ENCODE measurements around the gene PLXDC1. TPM values are rescaled to one million over a fixed set of nuclear protein-coding genes. Genes with fewer than 3 reads are reported as not detected.

PLXDC1 gene
- total and polyA plus RNA-seq, 4 donors: 1.7 to 39.1 (median 4.8) TPM

DNA sequence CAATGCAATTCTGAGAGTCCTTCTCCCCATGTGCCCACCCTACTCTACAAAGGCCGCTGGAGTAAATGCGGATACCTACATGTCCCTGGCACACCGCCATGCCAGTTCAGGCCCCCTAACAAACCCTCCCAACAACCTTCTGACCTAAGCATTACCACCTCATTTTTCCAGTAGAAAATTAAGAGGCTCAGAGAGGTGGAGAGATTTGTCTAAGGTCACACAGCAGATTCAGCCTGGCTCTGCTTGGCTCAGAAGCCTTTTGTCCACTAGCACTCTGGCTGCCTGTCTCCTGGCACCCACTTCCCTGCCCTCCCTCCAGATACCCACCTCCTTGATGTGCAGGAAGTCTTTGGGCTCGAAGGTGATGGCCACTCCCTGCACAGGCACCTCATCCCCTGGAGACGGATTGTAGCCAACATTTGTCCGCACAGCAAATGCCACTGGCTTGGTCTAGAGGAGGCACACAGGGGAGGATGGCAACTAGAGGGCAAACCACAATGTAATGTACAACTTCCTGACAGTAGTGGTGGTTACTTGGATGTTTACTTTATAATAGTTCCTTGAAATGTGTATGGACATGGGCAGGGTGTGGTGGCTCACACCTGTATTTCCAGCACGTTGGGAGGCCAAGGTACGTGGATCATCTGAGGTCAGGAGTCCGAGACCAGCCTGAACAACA lies 35.9 kb upstream of the PLXDC1 start:
- no peak for DNase-seq
- Histone ChIP-seq H3K4me3 (ENCODE audit: low read length in 2 of 2) (no peak overlapping the region), H3K9me3 (ENCODE audit: control insufficient read depth, low read length) (no peaks in the 10 kb centered on the region), H3K27ac (ENCODE audit: low read depth in 1 of 2, low read length in 2 of 2) (no peak overlapping the region), H3K4me1 (ENCODE audit: control insufficient read depth in 1 of 2, insufficient read depth in 2 of 2, low read length in 2 of 2) (no peaks in the 10 kb centered on the region), H3K27me3 (ENCODE audit: control insufficient read depth in 1 of 2, insufficient read depth in 2 of 2, low read length in 1 of 2) (no peaks in the 10 kb centered on the region), H3K36me3 (ENCODE audit: control insufficient read depth in 1 of 2, insufficient read depth in 2 of 2, low read length in 1 of 2) (peaks cover 0 to 10% of the 10 kb centered on the region in 2 donors)
- ATAC-seq (ENCODE audit: low FRiP score): no peak
- 89% methylated on average over 9 of the region's 9 CpGs for whole genome bisulfite sequencing, 2 donors
- intact Hi-C loops (cut with DNase I): no loop called here

DNA sequence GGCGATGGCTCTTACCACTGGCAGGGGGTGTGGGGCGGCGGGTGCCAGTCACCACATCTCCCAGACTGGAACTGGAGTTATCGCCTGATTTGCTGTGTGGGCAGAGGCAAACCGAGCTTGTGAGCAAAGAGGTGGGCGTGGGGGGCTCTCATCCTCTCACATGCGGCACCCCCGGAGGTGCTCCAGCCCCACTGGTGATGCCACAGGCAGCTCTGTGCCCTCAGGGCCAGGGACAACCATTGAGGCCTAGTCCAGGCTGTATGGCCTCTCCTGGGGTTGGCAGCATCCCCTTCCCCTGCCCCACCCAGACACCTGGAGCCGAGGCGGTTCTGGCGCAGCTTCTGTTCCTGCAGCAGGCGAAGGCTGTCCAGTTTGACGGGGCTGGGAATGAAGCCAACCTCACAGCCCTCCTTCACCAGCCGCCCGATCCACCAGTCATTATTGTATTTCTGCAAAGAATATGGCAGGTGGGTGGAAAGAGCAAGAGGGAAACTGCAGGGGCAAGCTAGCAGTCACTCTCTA lies 35.1 kb upstream of the PLXDC1 start:
- ATAC-seq (ENCODE audit: low FRiP score): no peak

DNA sequence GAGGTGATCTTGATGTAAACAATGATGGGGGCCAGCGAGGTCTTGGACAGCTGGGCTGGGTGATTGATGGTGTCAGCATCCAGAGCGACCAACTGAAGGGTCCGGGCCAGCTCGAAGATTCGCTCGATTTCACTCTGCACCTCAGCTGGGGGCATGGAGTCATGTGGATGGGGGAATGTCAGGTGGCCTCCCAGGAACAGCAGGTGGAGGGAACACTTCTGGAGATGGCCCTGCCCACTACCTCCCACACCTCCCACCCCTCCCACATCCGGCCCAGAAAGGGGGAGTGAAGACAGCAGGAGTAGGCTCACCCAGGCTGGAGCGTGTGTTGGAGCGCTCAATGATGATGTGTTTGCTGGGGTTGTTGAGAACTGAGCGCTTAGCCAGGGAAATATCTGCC lies 32.3 kb upstream of the PLXDC1 start:
- ATAC-seq (ENCODE audit: low FRiP score) (no peak), DNase-seq (no peak)
- H3K4me1 ChIP-seq (ENCODE audit: control insufficient read depth in 1 of 2, insufficient read depth in 2 of 2, low read length in 2 of 2): no peaks in the 10 kb centered on the region
- 83 to 89% methylated on average over 10 of the region's 10 CpGs for WGBS, 2 donors
- intact Hi-C loops (cut with DNase I): no loop called here
- H3K27ac ChIP-seq (ENCODE audit: low read depth in 1 of 2, low read length in 2 of 2): no peak overlapping the region
- H3K9me3 ChIP-seq (ENCODE audit: control insufficient read depth, low read length): no peaks in the 10 kb centered on the region
- no peak overlapping the region for H3K4me3 ChIP-seq (ENCODE audit: low read length in 2 of 2)
- no peaks in the 10 kb centered on the region for H3K27me3 ChIP-seq (ENCODE audit: control insufficient read depth in 1 of 2, insufficient read depth in 2 of 2, low read length in 1 of 2)
- peaks cover 0 to 12% of the 10 kb centered on the region in 2 donors for H3K36me3 ChIP-seq (ENCODE audit: control insufficient read depth in 1 of 2, insufficient read depth in 2 of 2, low read length in 1 of 2)

More for the DNA sequence above, 35.1 kb upstream of the PLXDC1 start:
- no peak overlapping the region for H3K27ac ChIP-seq (ENCODE audit: low read depth in 1 of 2, low read length in 2 of 2)
- H3K4me3 ChIP-seq (ENCODE audit: low read length in 2 of 2): no peak overlapping the region
- DNase-seq: no peak
- H3K4me1 ChIP-seq (ENCODE audit: control insufficient read depth in 1 of 2, insufficient read depth in 2 of 2, low read length in 2 of 2): no peaks in the 10 kb centered on the region
- peaks cover 0 to 10% of the 10 kb centered on the region in 2 donors for H3K36me3 ChIP-seq (ENCODE audit: control insufficient read depth in 1 of 2, insufficient read depth in 2 of 2, low read length in 1 of 2)
- H3K9me3 ChIP-seq (ENCODE audit: control insufficient read depth, low read length): no peaks in the 10 kb centered on the region
- intact Hi-C loops (cut with DNase I): no loop called here
- WGBS, 2 donors: 80 to 84% methylated on average over 15 of the region's 15 CpGs
- H3K27me3 ChIP-seq (ENCODE audit: control insufficient read depth in 1 of 2, insufficient read depth in 2 of 2, low read length in 1 of 2): no peaks in the 10 kb centered on the region

DNA sequence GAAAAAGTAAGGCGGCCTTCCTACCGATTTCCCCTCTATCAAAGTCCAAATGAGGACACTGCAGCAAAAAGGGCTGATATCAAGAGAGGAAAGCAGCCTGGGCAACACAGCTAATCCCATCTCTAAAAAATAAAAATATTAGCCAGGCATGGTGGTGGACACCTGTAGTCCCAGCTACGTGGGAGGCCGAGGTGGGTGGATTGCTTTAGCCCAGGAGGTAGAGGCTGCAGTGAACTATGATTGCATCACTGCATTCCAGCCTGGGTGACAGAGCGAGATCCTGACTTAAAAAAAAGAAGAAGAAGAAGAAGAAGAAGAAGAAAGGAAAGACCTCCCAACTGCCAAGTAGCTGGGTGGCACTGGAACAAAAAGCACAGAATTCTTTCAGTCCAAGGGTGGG lies 31.6 kb upstream of the PLXDC1 start:
- H3K27ac ChIP-seq (ENCODE audit: low read depth in 1 of 2, low read length in 2 of 2): no peak overlapping the region
- no peaks in the 10 kb centered on the region for H3K9me3 ChIP-seq (ENCODE audit: control insufficient read depth, low read length)
- 88 to 93% methylated on average over 5 of the region's 5 CpGs for WGBS, 2 donors
- DNase-seq (no peak), ATAC-seq (ENCODE audit: low FRiP score) (no peak)
- peaks cover 0 to 12% of the 10 kb centered on the region in 2 donors for H3K36me3 ChIP-seq (ENCODE audit: control insufficient read depth in 1 of 2, insufficient read depth in 2 of 2, low read length in 1 of 2)
- no peak overlapping the region for H3K4me3 ChIP-seq (ENCODE audit: low read length in 2 of 2)
- intact Hi-C loops (cut with DNase I): no loop called here
- H3K27me3 ChIP-seq (ENCODE audit: control insufficient read depth in 1 of 2, insufficient read depth in 2 of 2, low read length in 1 of 2): no peaks in the 10 kb centered on the region
- no peaks in the 10 kb centered on the region for H3K4me1 ChIP-seq (ENCODE audit: control insufficient read depth in 1 of 2, insufficient read depth in 2 of 2, low read length in 2 of 2)

DNA sequence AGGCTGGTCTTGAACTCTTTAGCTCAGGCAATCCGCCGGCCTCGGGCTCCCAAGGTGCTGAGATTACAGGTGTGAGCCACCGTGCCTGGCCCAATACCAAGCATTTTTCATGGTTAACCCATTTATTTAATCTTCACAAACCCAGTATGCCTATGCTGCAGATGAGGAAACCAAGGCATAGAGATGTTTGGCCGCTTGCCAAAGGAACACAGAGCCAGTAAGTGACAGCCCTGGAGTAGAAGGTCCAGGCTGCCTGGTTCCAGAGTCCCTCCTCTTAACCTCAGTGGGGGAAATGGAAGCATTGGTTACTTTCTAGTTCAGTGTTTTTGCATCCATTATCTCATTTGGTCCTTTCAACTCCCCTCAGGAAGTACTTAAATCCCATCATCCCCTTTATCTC lies 29.9 kb upstream of the PLXDC1 start:
- peaks cover 0 to 6% of the 10 kb centered on the region in 2 donors for H3K36me3 ChIP-seq (ENCODE audit: control insufficient read depth in 1 of 2, insufficient read depth in 2 of 2, low read length in 1 of 2)
- no peak overlapping the region for H3K27ac ChIP-seq (ENCODE audit: low read depth in 1 of 2, low read length in 2 of 2)
- H3K4me3 ChIP-seq (ENCODE audit: low read length in 2 of 2): no peak overlapping the region
- 75 to 77% methylated on average over 5 of the region's 5 CpGs for whole genome bisulfite sequencing, 2 donors
- H3K9me3 ChIP-seq (ENCODE audit: control insufficient read depth, low read length): no peaks in the 10 kb centered on the region
- ATAC-seq (ENCODE audit: low FRiP score) (no peak), DNase-seq (no peak)
- intact Hi-C loops (cut with DNase I): no loop called here
- H3K27me3 ChIP-seq (ENCODE audit: control insufficient read depth in 1 of 2, insufficient read depth in 2 of 2, low read length in 1 of 2): no peaks in the 10 kb centered on the region
- H3K4me1 ChIP-seq (ENCODE audit: control insufficient read depth in 1 of 2, insufficient read depth in 2 of 2, low read length in 2 of 2): no peaks in the 10 kb centered on the region

DNA sequence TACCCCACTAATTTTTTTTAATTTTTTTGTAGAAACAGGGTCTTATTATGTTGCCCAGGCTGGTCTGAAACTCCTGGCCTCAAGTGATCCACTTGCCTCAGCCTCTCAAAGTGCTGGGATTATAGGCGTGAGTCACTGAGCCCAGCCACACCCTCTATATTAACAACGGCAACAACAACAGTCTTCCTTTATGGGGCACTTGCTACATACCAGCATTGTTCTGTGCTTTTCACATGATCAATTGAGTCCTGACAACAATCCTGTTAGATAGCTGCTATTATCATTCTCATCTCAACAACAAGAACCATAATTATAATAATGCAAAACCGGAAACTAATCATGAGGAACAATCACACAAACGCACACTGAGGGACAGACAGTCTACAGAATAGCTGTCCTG lies 27.1 kb upstream of the PLXDC1 start:
- DNase-seq (no peak), ATAC-seq (ENCODE audit: low FRiP score) (no peak)
- no peaks in the 10 kb centered on the region for H3K4me1 ChIP-seq (ENCODE audit: control insufficient read depth in 1 of 2, insufficient read depth in 2 of 2, low read length in 2 of 2)
- H3K9me3 ChIP-seq (ENCODE audit: control insufficient read depth, low read length): no peaks in the 10 kb centered on the region
- H3K27me3 ChIP-seq (ENCODE audit: control insufficient read depth in 1 of 2, insufficient read depth in 2 of 2, low read length in 1 of 2): no peaks in the 10 kb centered on the region
- H3K27ac ChIP-seq (ENCODE audit: low read depth in 1 of 2, low read length in 2 of 2): no peak overlapping the region
- no peak overlapping the region for H3K4me3 ChIP-seq (ENCODE audit: low read length in 2 of 2)
- 68% methylated on average over 4 of the region's 4 CpGs for WGBS, 2 donors
- peaks cover 0 to 2% of the 10 kb centered on the region in 2 donors for H3K36me3 ChIP-seq (ENCODE audit: control insufficient read depth in 1 of 2, insufficient read depth in 2 of 2, low read length in 1 of 2)
- intact Hi-C loops (cut with DNase I): no loop called here

DNA sequence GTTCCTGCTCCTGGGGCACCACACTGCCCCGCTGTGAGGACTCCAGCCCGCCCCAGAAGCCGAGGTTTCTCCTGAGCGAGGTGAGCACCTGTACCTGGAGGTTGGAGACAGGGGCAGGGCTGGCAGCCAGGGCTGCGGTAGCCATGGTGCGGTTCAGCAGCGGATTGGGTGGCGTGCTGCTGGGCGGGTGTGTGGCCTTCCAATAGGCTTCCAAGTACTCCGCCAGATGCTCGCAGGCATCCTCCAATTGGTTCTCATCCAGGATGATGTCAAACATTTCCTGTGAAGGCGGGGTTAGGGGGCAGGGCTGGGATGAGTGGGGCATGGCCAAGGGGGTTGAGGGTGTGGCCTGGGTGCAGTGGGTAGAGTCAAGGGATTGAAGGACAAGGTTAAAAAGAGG lies 25.8 kb upstream of the PLXDC1 start:
- intact Hi-C loops (cut with DNase I): no loop called here
- DNase-seq: no peak
- Histone ChIP-seq H3K4me1 (ENCODE audit: control insufficient read depth in 1 of 2, insufficient read depth in 2 of 2, low read length in 2 of 2) (no peaks in the 10 kb centered on the region), H3K4me3 (ENCODE audit: low read length in 2 of 2) (no peak overlapping the region), H3K27ac (ENCODE audit: low read depth in 1 of 2, low read length in 2 of 2) (no peak overlapping the region), H3K36me3 (ENCODE audit: control insufficient read depth in 1 of 2, insufficient read depth in 2 of 2, low read length in 1 of 2) (peaks cover 0 to 2% of the 10 kb centered on the region in 2 donors), H3K9me3 (ENCODE audit: control insufficient read depth, low read length) (no peaks in the 10 kb centered on the region), H3K27me3 (ENCODE audit: control insufficient read depth in 1 of 2, insufficient read depth in 2 of 2, low read length in 1 of 2) (no peaks in the 10 kb centered on the region)
- ATAC-seq (ENCODE audit: low FRiP score): no peak
- 63 to 75% methylated on average over 12 of the region's 12 CpGs for WGBS, 2 donors

DNA sequence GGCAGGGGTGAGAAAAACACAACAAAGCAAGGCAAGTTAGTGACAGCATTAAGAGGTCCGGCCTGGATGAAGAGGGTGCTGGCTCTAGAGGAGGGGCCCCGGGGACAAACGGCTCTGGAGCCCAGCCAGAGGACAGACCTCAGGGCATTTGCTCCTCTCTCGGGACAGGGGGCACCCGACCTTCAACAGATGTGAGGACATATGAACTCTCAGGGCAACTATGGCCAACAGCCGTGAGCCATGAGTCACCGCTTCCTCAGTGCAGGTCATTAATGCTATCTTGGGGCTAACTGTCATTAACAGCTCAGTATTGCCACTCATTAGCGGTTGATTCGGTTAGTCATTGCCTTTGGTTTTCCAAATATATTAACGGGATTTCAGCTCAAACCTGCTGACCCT lies 24.3 kb upstream of the PLXDC1 start:
- H3K27me3 ChIP-seq (ENCODE audit: control insufficient read depth in 1 of 2, insufficient read depth in 2 of 2, low read length in 1 of 2): no peaks in the 10 kb centered on the region
- no peaks in the 10 kb centered on the region for H3K36me3 ChIP-seq (ENCODE audit: control insufficient read depth in 1 of 2, insufficient read depth in 2 of 2, low read length in 1 of 2)
- DNase-seq (no peak), ATAC-seq (ENCODE audit: low FRiP score) (no peak)
- intact Hi-C loops (cut with DNase I): no loop called here
- H3K9me3 ChIP-seq (ENCODE audit: control insufficient read depth, low read length): no peaks in the 10 kb centered on the region
- no peak overlapping the region for H3K4me3 ChIP-seq (ENCODE audit: low read length in 2 of 2)
- 67 to 69% methylated on average over 10 of the region's 10 CpGs for WGBS, 2 donors
- no peak overlapping the region for H3K27ac ChIP-seq (ENCODE audit: low read depth in 1 of 2, low read length in 2 of 2)
- H3K4me1 ChIP-seq (ENCODE audit: control insufficient read depth in 1 of 2, insufficient read depth in 2 of 2, low read length in 2 of 2): no peaks in the 10 kb centered on the region

DNA sequence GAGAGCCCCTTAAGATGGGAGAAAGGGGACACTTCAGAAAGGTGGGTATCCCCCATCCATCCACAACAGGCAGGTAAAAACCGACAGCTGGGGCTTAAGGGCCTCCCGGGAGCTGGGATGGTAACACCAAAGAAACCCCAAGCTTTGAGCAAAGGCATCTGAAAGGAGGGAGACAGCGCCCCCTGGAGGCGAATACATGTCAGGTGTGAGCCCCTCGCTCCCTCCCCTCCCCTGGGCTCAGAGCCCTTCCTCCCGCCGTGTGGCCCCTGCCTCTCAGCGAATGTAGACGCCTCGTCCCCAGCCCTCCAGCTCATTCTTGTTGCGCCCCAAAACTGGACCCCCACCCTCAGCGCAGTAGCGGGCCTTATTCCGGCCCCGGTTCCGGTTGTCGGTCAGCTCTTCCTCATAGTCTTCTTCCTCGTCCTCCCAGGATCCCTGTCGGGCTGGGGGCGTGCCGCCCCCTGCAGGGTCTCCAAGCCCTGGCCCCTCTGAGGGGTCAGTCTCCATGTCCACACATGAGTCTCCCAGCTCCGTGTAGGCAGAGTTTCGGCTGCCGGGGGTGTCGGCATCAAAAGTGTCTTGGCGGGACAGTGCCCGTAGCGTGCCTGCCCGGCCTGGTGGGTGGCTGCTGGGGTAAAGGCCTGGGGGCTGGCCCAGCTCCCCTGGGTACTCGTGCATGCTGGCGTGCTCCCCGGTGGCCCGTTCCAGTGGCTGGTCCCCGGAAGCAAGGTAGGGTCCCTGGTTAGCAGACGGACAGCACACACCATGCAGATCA lies 23.7 kb upstream of the PLXDC1 start:
- Histone ChIP-seq H3K9me3 (ENCODE audit: control insufficient read depth, low read length) (no peaks in the 10 kb centered on the region), H3K4me1 (ENCODE audit: control insufficient read depth in 1 of 2, insufficient read depth in 2 of 2, low read length in 2 of 2) (no peaks in the 10 kb centered on the region), H3K27ac (ENCODE audit: low read depth in 1 of 2, low read length in 2 of 2) (no peak overlapping the region), H3K27me3 (ENCODE audit: control insufficient read depth in 1 of 2, insufficient read depth in 2 of 2, low read length in 1 of 2) (no peaks in the 10 kb centered on the region), H3K4me3 (ENCODE audit: low read length in 2 of 2) (no peak overlapping the region), H3K36me3 (ENCODE audit: control insufficient read depth in 1 of 2, insufficient read depth in 2 of 2, low read length in 1 of 2) (no peaks in the 10 kb centered on the region)
- intact Hi-C loops (cut with DNase I): no loop called here
- ATAC-seq (ENCODE audit: low FRiP score) (peak; percentile 82), DNase-seq (peak; percentile 86 to 94)
- WGBS, 2 donors: 59 to 60% methylated on average over 34 to 35 of the region's 35 CpGs

Measured in aorta (tissue), 5 donors.